ENCODE measurements around the gene OR4F6.
"Not testable (repeated sequence)": the region's sequence is repeated elsewhere in the genome, so short reads cannot be mapped to it uniquely, and the experiment has no call there.

The OR4F6 gene

GRCh38 chr15:101788503-101789269 is 14.6 kb upstream of the OR4F6 start:
- H3K36me3 Mint-ChIP-seq, H3K4me1 Mint-ChIP-seq, H3K9me3 Mint-ChIP-seq, H3K27ac Mint-ChIP-seq, H3K27me3 Mint-ChIP-seq, H3K4me3 Mint-ChIP-seq, DNase-seq: not testable (repeated sequence)
- CTCF ChIA-PET, result interaction anchor here (0.6 kb wide), 1 partner anchor 404 kb away, joined by 4 read pairs; no protein-coding TSS in a partner anchor

- H3K4me1 Mint-ChIP-seq, CTCF ChIA-PET, H3K36me3 Mint-ChIP-seq, H3K27me3 Mint-ChIP-seq, DNase-seq, H3K4me3 Mint-ChIP-seq, H3K9me3 Mint-ChIP-seq, H3K27ac Mint-ChIP-seq: not testable (repeated sequence)
These were observed 12.6 kb upstream of the OR4F6 start for GRCh38 chr15:101790748-101791147.

GRCh38 chr15:101793981-101794380 is 9.3 kb upstream of the OR4F6 start:
- CTCF ChIA-PET, H3K4me3 Mint-ChIP-seq, H3K4me1 Mint-ChIP-seq, H3K9me3 Mint-ChIP-seq, H3K27ac Mint-ChIP-seq, H3K36me3 Mint-ChIP-seq, H3K27me3 Mint-ChIP-seq, DNase-seq: not testable (repeated sequence)

GRCh38 chr15:101795455-101795854 is 7.9 kb upstream of the OR4F6 start:
- DNase-seq, result no peak
- CTCF ChIA-PET, result no interaction called here
- Mint-ChIP-seq H3K36me3 (no peaks in the 10 kb centered on the region), H3K27ac (no peak overlapping the region), H3K9me3 (no peaks in the 10 kb centered on the region), H3K4me1 (no peaks in the 10 kb centered on the region), H3K27me3 (no peaks in the 10 kb centered on the region), H3K4me3 (no peak overlapping the region)

- Mint-ChIP-seq H3K36me3 (no peaks in the 10 kb centered on the region), H3K27ac (no peak overlapping the region), H3K9me3 (no peaks in the 10 kb centered on the region), H3K27me3 (no peaks in the 10 kb centered on the region), H3K4me3 (no peak overlapping the region), H3K4me1 (no peaks in the 10 kb centered on the region)
- DNase-seq, result no peak
- CTCF ChIA-PET, result no interaction called here
These were observed 3.6 kb upstream of the OR4F6 start for GRCh38 chr15:101799665-101800064.

GRCh38 chr15:101801048-101801447 is 2.3 kb upstream of the OR4F6 start:
- DNase-seq, result no peak
- CTCF ChIA-PET, result no interaction called here

GRCh38 chr15:101803676-101804075 is 367 bp downstream of the OR4F6 start:
- CTCF ChIA-PET, result no interaction called here
- no peak overlapping the region for H3K27ac Mint-ChIP-seq
- no peaks in the 10 kb centered on the region for H3K4me1 Mint-ChIP-seq
- H3K27me3 Mint-ChIP-seq, result peaks cover 5% of the 10 kb centered on the region
- DNase-seq, result no peak
- H3K4me3 Mint-ChIP-seq, result no peak overlapping the region
- H3K9me3 Mint-ChIP-seq, result no peaks in the 10 kb centered on the region
- no peaks in the 10 kb centered on the region for H3K36me3 Mint-ChIP-seq

More at GRCh38 chr15:101801048-101801447, 2.3 kb upstream of the OR4F6 start:
- peaks cover 5% of the 10 kb centered on the region for H3K27me3 Mint-ChIP-seq
- H3K27ac Mint-ChIP-seq, result no peak overlapping the region
- H3K4me1 Mint-ChIP-seq, result no peaks in the 10 kb centered on the region
- no peaks in the 10 kb centered on the region for H3K36me3 Mint-ChIP-seq
- no peak overlapping the region for H3K4me3 Mint-ChIP-seq
- no peaks in the 10 kb centered on the region for H3K9me3 Mint-ChIP-seq

GRCh38 chr15:101804375-101804774 is 1.1 kb downstream of the OR4F6 start:
- CTCF ChIA-PET, result no interaction called here
- DNase-seq, result no peak
- Mint-ChIP-seq H3K4me1 (no peaks in the 10 kb centered on the region), H3K27me3 (peaks cover 5% of the 10 kb centered on the region), H3K36me3 (no peaks in the 10 kb centered on the region), H3K9me3 (no peaks in the 10 kb centered on the region), H3K27ac (no peak overlapping the region), H3K4me3 (no peak overlapping the region)

GRCh38 chr15:101804941-101805340 is 1.6 kb downstream of the OR4F6 start:
- peaks cover 5% of the 10 kb centered on the region for H3K27me3 Mint-ChIP-seq
- H3K4me1 Mint-ChIP-seq, result no peaks in the 10 kb centered on the region
- no peak overlapping the region for H3K27ac Mint-ChIP-seq
- no peaks in the 10 kb centered on the region for H3K36me3 Mint-ChIP-seq
- H3K4me3 Mint-ChIP-seq, result no peak overlapping the region
- no peaks in the 10 kb centered on the region for H3K9me3 Mint-ChIP-seq
- no peak for DNase-seq
- CTCF ChIA-PET, result no interaction called here

GRCh38 chr15:101805605-101806345 is 2.5 kb downstream of the OR4F6 start:
- Mint-ChIP-seq H3K36me3 (no peaks in the 10 kb centered on the region), H3K4me1 (no peaks in the 10 kb centered on the region), H3K9me3 (no peaks in the 10 kb centered on the region), H3K4me3 (no peak overlapping the region), H3K27ac (no peak overlapping the region), H3K27me3 (peaks cover 5% of the 10 kb centered on the region)
- no peak for DNase-seq
- CTCF ChIA-PET, result no interaction called here

- no peak for DNase-seq
- H3K27ac Mint-ChIP-seq, result no peak overlapping the region
These were observed 4.1 kb downstream of the OR4F6 start for GRCh38 chr15:101807345-101807945.

GRCh38 chr15:101808201-101808600 is 4.9 kb downstream of the OR4F6 start:
- CTCF ChIA-PET, result no interaction called here
- Mint-ChIP-seq H3K4me3 (no peak overlapping the region), H3K9me3 (no peaks in the 10 kb centered on the region), H3K27ac (no peak overlapping the region), H3K4me1 (no peaks in the 10 kb centered on the region), H3K36me3 (no peaks in the 10 kb centered on the region), H3K27me3 (peaks cover 5% of the 10 kb centered on the region)
- no peak for DNase-seq

More at GRCh38 chr15:101807345-101807945, 4.1 kb downstream of the OR4F6 start:
- no peaks in the 10 kb centered on the region for H3K4me1 Mint-ChIP-seq
- H3K36me3 Mint-ChIP-seq, result no peaks in the 10 kb centered on the region
- no peak overlapping the region for H3K4me3 Mint-ChIP-seq
- CTCF ChIA-PET, result no interaction called here
- no peaks in the 10 kb centered on the region for H3K9me3 Mint-ChIP-seq
- H3K27me3 Mint-ChIP-seq, result peaks cover 5% of the 10 kb centered on the region

- no peak overlapping the region for H3K4me3 Mint-ChIP-seq
- no peaks in the 10 kb centered on the region for H3K4me1 Mint-ChIP-seq
- H3K9me3 Mint-ChIP-seq, result no peaks in the 10 kb centered on the region
- no peak for DNase-seq
- CTCF ChIA-PET, result no interaction called here
- H3K36me3 Mint-ChIP-seq, result no peaks in the 10 kb centered on the region
- H3K27me3 Mint-ChIP-seq, result peaks cover 5% of the 10 kb centered on the region
- H3K27ac Mint-ChIP-seq, result no peak overlapping the region
These were observed 7.1 kb downstream of the OR4F6 start for GRCh38 chr15:101810456-101810855.

GRCh38 chr15:101810876-101811275 is 7.6 kb downstream of the OR4F6 start:
- Mint-ChIP-seq H3K36me3 (no peaks in the 10 kb centered on the region), H3K4me1 (no peaks in the 10 kb centered on the region), H3K27ac (no peak overlapping the region), H3K4me3 (no peak overlapping the region), H3K27me3 (peaks cover under 1% of the 10 kb centered on the region), H3K9me3 (no peaks in the 10 kb centered on the region)
- no peak for DNase-seq
- CTCF ChIA-PET, result no interaction called here

GRCh38 chr15:101811902-101812301 is 8.6 kb downstream of the OR4F6 start, which contains the start of gene OR4F15:
TSS of gene OR4F15 (plus strand) at chr15:101812202. CDS start at chr15:101818187, 5,985 bp downstream.
- no peak within 1 kb of the TSS for H3K4me3 Mint-ChIP-seq
- H3K27me3 Mint-ChIP-seq, result no peaks in the 10 kb centered on the region
- DNase-seq, result no peak
- CTCF ChIA-PET, result no interaction called here
- H3K27ac Mint-ChIP-seq, result no peak within 1 kb of the TSS
- H3K36me3 Mint-ChIP-seq, result no peaks in the 10 kb centered on the region
- no peaks in the 10 kb centered on the region for H3K9me3 Mint-ChIP-seq
- no peaks in the 10 kb centered on the region for H3K4me1 Mint-ChIP-seq

All from activated naive CD4-positive, alpha-beta T cell treated with anti-CD3 and anti-CD28 coated beads, Interleukin-2, amount 10 ng/mL, durations not matched to agents 7 days and 5 days (primary cell).